Measurements from ENCODE around the gene KRT6A. TPM values are rescaled to one million over a fixed set of nuclear protein-coding genes. Genes with fewer than 3 reads are reported as not detected.

Gene KRT6A
- total RNA-seq, 4 donors from 2014 or later: 1,263 to 22,053 (median 17,717) TPM

DNA sequence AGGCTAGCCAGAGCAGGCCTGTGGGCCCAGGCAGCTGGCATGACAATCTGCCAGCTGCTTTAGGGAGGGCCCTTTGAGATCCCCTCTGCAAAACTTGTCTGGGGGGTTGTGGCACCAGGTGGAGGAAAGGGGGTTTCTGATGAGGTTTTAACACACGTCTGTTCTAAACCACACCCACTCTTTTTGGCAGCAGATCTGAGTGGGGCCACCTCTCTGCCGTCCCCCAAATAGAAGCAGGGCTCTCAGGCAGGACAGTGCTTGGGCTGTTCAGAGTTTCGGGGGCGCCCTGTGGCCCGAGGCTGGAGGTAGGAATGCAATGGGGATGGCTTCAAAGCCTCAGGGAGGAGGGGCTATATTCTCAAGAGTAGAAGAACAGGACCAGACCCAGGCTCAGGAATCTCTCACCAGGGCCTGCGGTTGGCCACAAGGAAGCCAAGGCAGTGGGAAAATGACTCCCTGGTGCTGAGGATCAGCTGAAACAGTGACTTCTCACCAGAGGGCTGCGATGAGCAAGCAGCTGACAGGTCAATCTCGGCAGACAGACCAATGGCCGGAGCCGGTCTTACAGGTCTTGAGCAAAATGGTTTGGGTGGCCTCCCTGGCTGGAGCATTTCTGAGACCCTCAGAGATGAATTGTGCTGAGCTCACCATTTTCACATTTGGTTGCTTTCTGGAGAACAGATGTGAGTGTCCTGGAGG lies 28.7 kb upstream of the KRT6A start:
- Histone ChIP-seq H3K4me3 (peak overlapping the region in 3 of 4 donors; percentile 17 to 51 (median 50)), H3K4me1 (peaks cover 29 to 82% (median 36%) of the 10 kb centered on the region in 3 donors), H3K36me3 (peaks cover 0 to 15% (median 7%) of the 10 kb centered on the region in 3 donors), H3K27me3 (peaks cover 0 to 5% (median 0%) of the 10 kb centered on the region in 4 donors), H3K9me3 (no peaks in the 10 kb centered on the region), H3K27ac (peak overlapping the region; percentile 89 to 94 (median 91))
- intact Hi-C loops (cut with DNase I): loop anchor here (10.0 kb wide), 1 partner anchor 353 kb away; no protein-coding TSS in a partner anchor
- TF ChIP-seq, protein P1, sequence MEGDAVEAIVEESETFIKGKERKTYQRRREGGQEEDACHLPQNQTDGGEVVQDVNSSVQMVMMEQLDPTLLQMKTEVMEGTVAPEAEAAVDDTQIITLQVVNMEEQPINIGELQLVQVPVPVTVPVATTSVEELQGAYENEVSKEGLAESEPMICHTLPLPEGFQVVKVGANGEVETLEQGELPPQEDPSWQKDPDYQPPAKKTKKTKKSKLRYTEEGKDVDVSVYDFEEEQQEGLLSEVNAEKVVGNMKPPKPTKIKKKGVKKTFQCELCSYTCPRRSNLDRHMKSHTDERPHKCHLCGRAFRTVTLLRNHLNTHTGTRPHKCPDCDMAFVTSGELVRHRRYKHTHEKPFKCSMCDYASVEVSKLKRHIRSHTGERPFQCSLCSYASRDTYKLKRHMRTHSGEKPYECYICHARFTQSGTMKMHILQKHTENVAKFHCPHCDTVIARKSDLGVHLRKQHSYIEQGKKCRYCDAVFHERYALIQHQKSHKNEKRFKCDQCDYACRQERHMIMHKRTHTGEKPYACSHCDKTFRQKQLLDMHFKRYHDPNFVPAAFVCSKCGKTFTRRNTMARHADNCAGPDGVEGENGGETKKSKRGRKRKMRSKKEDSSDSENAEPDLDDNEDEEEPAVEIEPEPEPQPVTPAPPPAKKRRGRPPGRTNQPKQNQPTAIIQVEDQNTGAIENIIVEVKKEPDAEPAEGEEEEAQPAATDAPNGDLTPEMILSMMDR (IDR thresholded peaks at IDR 0.05): no peak
- TF ChIP-seq POLR2A (IDR thresholded peaks at IDR 0.05): no peak
- DNase-seq: no peak
- WGBS, 2 donors: 38 to 44% methylated on average over 3 to 5 of the region's 10 CpGs

DNA sequence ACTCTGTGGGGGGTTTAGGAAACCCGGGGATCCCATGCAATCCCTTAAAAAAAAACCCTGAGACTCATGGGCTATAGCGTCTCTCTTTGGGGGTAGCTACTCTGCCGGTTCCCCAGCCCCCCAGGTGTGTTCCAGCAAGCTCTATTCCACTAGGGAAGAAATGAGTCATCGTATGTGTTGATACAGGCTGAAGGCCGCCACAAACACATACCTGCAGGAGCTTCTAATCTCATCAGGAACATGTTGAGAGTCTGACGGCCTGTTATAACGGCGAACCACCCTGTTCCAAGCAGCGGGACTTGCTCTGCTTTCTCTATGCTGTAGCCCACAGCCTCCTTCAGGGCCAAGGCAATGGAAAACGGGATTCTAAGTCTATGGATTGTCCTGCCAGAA lies 28.1 kb upstream of the KRT6A start:
- intact Hi-C loops (cut with DNase I): loop anchor here (10.0 kb wide), 1 partner anchor 354 kb away; no protein-coding TSS in a partner anchor
- H3K27me3 ChIP-seq: peaks cover 0 to 5% (median 0%) of the 10 kb centered on the region in 4 donors
- H3K9me3 ChIP-seq: no peaks in the 10 kb centered on the region
- no peak for DNase-seq
- H3K4me3 ChIP-seq: peak overlapping the region; percentile 4 to 66 (median 41)
- peak overlapping the region; percentile 89 to 94 (median 91) for H3K27ac ChIP-seq
- WGBS, 2 donors: 42 to 57% methylated on average over 8 to 9 of the region's 10 CpGs
- TF ChIP-seq, protein P1 (IDR thresholded peaks at IDR 0.05): no peak
- no peak for TF ChIP-seq POLR2A (IDR thresholded peaks at IDR 0.05)
- H3K4me1 ChIP-seq: peaks cover 27 to 82% (median 36%) of the 10 kb centered on the region in 3 donors
- H3K36me3 ChIP-seq: peaks cover 0 to 21% (median 12%) of the 10 kb centered on the region in 3 donors

- TF ChIP-seq, protein P1 (IDR thresholded peaks at IDR 0.05): no peak
- TF ChIP-seq POLR2A (IDR thresholded peaks at IDR 0.05): peak in 2 of 4 donors; percentile 85 to 94
- Histone ChIP-seq H3K27ac (peak within 1 kb of the TSS; percentile 89 to 94 (median 91)), H3K4me3 (peak within 1 kb of the TSS; percentile 51 to 66 (median 52)), H3K4me1 (peaks cover 16 to 82% (median 25%) of the 10 kb centered on the region in 3 donors), H3K9me3 (no peaks in the 10 kb centered on the region), H3K36me3 (peaks cover 0 to 32% (median 13%) of the 10 kb centered on the region in 3 donors), H3K27me3 (peaks cover 0 to 5% (median 0%) of the 10 kb centered on the region in 4 donors)
- intact Hi-C loops (cut with DNase I): loop anchor here (10.0 kb wide), 3 partner anchors 145 to 365 kb away; no protein-coding TSS in a partner anchor
- 53 to 55% methylated on average over 2 to 19 of the region's 29 CpGs for WGBS, 2 donors
- no peak for DNase-seq
Observed at GRCh38 chr12:52519826-52520662, 27.0 kb upstream of the KRT6A start, which contains the start of gene KRT5. TSS of gene KRT5 (minus strand) at chr12:52520394. CDS start at chr12:52520296, 98 bp downstream.

GRCh38 chr12:52519387-52519703 lies 26.3 kb upstream of the KRT6A start:
- H3K4me1 ChIP-seq: peaks cover 16 to 80% (median 20%) of the 10 kb centered on the region in 3 donors
- DNase-seq: no peak
- peaks cover 0 to 35% (median 13%) of the 10 kb centered on the region in 3 donors for H3K36me3 ChIP-seq
- H3K27ac ChIP-seq: peak overlapping the region; percentile 85 to 94 (median 90)
- TF ChIP-seq POLR2A (IDR thresholded peaks at IDR 0.05): no peak
- TF ChIP-seq, protein P1 (IDR thresholded peaks at IDR 0.05): no peak
- intact Hi-C loops (cut with DNase I): loop anchor here (10.0 kb wide), 2 partner anchors 145 to 365 kb away; no protein-coding TSS in a partner anchor
- WGBS, 2 donors: 38 to 59% methylated on average over 2 to 3 of the region's 3 CpGs
- H3K27me3 ChIP-seq: peaks cover 0 to 5% (median 0%) of the 10 kb centered on the region in 4 donors
- no peaks in the 10 kb centered on the region for H3K9me3 ChIP-seq
- H3K4me3 ChIP-seq: peak overlapping the region; percentile 51 to 66 (median 52)

Measured in esophagus squamous epithelium (tissue), 5 donors.